SKM-1 treated with dmso at 0.1 percent for 144 hours (cell line): ENCODE data around the gene IGF1R.

ENCODE experiments used
- DNase-seq: peaks from one replicate; lab custom pipeline; 2025; ENCODE audit not compliant: unreplicated experiment; lab: John Stamatoyannopoulos, UW

Gene IGF1R

DNA sequence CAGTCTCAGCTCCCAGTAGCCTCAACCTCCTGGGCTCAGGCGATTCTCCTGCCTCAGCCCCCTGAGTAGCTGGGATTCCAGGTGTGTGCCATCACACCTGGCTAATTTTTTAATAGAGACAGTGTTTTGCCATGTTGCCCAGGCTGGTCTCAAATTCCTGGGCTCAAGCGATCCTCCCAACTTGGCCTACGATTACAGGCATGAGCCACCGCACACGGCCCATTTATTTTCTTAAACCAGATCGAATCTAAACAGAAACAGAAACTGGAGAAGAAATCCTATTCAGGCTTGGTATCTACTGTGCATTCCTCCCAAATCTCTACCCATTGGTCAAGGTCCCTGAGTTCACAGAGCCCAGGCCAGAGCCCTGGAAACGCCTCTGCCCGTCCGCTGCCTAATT is 285.1 kb downstream of the IGF1R start:
- no peak for DNase-seq

- no peak for DNase-seq
Observed at GRCh38 chr15:98935736-98936135, 287.4 kb downstream of the IGF1R start.

DNA sequence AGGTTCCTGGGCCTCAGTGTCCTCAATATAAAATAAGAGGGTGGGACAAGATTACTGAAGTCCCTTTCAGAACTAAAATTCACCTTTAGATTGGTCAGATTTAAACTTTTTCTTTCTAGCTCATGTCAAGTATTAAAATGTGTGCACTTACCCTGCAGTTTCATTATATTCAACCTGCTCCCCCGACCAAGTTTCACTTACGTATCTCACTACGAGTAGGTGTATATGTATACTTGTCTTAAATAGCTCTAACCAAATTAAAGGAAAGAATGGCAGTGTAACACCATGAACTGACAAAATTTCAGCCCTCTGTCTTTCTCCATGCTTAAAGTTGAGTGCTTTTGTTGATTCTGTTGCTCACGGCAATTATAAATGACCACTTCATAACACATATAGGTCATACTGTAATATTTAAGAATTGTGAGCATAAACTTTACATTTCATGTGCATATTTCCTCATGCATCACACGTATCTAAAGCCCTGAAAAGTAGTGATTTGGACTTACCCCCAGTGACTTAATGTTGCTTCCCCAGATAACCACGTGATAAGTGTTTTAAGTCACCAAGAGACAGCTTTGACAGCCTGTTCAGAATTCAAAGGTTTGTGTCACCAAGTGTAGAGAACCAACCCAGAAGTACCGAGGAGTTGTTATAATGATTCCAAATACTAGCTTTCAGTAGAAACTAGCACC is 289.2 kb downstream of the IGF1R start:
- no peak for DNase-seq

DNA sequence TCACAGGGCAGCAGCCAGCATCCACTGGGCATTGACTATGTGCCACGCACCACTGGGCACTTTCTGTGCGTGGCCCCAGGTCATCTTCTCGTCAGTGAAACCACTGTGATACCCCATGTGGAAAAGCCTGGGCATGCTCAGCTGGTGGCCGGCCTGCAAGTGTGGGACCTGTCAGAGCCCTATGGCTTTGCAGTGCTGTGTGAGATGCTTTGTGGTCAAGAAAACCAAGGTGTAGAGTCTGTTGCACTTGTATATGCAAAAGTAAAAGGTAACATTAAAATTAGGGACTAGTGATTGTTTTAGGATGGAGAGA is 289.7 kb downstream of the IGF1R start:
- DNase-seq: no peak

- DNase-seq: no peak
Observed at GRCh38 chr15:98938799-98939198, 290.5 kb downstream of the IGF1R start.

DNA sequence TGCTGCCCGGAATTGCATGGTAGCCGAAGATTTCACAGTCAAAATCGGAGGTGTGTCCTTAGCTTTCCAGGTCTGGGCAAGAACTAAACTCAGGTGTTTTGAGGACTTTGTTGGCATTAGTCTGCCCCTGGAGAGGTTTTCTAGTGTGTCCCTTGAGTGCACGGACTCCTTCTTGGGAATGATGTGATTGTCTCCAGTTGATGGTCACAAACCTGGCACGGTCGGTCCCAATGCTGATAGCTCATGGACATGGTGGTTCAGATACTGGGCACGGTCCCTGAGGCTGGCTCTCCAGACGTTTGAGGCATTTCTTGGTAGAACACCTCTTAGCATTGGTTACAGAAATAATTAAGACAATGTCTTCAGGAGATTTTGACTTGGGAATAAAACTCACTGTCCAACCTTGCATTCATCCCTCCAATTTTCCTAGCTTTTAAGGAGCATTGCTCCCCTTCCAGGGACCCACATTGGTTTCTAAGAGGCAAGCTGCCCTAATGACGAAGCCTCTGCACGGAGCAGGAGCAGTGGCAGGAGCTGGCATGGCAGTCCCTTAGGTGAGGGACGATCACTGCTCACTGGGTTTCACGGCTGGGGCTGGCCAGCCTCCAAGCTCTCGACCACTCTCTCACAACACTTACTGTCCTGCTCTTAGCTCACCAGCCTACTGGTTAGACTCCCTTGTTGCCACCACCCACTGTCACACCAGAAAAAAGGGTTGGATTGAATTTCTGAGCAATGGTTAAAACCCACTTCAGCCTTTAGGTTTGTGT is 291.2 kb downstream of the IGF1R start:
- DNase-seq: no peak

DNA sequence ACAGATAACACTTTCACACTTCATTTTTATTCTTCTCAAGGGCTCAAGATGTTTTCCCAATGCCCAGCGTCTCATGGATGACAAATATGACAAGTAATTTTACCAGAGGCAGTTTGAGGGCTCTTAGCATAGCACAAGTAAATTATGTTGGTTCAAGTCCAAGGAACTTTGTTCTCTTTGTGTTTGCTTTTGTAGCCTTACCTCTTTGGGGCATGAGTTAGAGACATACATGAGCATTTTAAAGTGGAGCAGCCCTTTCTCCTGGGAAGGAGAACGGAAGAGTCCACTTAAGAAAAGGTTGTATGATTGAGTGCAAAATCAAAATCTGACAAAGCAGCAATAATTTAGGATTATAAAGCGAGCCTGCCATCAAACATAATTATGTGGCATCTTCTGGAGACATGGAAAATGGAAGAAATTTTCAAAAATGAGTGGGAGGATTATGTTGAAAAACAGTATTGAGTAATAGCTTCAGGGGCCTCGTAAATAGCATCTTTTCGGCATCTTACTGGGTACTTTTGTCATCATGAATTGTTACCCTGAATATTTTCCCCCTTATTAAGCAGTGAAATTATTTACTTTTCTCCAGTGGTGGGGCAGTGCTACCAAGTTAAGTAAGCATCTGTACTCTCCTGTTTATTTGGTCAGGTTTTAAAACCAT is 293.4 kb downstream of the IGF1R start:
- DNase-seq: no peak

- no peak for DNase-seq
Observed at GRCh38 chr15:98942431-98942830, 294.1 kb downstream of the IGF1R start.

DNA sequence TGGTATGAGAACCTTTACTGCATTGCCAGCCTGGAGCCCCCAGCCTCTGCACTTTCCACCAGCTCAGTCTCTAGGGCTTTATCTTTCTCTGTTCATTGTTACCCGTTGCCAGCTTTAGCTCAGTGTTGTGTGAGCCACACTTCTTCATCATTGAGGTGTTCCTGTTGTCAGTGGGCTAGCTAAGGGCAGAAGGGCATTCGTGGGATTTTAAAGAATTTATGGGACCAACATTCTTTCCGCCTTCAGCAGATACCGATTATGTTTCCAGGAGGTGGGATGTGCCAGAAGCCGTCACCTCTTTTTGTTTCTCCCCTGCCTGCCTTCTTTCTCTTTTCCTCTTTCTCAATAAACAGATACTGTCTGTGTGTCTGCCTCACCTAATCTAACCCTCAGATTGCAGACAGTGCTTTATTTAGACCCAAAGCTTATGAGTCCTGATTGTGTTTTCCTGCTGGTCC is 294.7 kb downstream of the IGF1R start:
- no peak for DNase-seq

- no peak for DNase-seq
Observed at GRCh38 chr15:98943601-98944151, 295.3 kb downstream of the IGF1R start.

DNA sequence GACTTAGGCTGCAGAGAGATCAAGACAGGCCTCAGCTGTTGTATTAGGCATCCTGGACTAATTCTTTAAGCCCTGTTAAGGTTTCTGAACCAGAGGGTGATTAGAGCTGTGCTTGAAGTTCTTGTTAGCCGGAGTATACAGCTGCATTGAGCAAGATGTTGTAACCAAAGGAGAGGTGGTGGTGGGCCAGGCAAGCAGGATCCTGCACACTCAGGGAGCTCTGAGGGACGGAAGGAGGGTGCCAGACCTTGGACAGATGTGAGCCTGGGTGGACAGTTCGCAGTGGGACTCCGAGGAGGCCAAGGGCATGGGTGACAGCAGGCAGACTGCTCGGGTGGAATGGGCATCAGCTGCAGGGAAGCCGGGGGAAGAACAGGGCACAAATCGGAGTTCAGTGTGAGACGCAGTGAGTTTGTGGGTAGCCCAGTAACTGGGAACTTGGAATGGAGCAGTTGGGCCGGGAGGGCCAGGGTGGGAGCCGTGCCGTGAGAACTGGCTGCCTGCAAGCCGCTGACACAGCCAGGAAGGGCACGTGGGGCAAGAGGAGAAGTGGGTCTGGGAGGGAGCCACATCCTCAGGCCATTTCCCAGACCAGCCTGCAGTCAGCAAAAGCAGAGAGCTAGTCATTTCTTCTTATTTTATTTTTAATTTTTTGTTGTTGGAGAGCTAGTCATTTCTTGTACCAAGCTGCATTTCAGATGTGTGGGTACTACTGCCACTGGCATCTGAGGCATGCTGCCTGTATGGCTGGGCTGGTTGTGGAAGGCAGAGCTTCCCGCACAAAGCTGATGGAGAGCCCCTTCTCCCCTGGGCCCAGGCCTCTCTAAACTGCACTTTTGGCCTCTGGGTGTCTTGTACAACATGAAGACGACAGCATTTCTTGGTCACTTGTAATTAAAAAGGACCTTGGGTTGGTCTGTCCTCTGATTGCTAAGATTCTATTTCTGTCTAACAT is 298.2 kb downstream of the IGF1R start:
- DNase-seq: no peak

DNA sequence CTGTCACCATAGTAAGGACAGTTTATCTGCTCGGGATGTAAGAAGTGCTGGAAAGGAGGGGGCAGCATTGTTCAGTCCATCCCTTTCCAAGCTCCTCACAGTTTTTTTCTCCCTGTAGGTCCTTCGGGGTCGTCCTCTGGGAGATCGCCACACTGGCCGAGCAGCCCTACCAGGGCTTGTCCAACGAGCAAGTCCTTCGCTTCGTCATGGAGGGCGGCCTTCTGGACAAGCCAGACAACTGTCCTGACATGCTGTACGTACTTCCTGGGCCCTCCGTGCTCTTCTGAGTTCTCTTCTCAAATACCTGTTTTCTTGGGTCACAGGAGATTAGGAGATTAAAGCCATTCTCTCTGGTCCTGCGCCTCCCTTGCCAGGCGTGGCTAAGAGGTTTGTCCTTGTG is 300.1 kb downstream of the IGF1R start:
- DNase-seq: no peak

GRCh38 chr15:98948941-98949340 is 300.6 kb downstream of the IGF1R start:
- no peak for DNase-seq

GRCh38 chr15:98949624-98950023 is 301.3 kb downstream of the IGF1R start:
- DNase-seq: no peak

GRCh38 chr15:98950248-98950647 is 301.9 kb downstream of the IGF1R start:
- no peak for DNase-seq

GRCh38 chr15:98951004-98951403 is 302.7 kb downstream of the IGF1R start:
- no peak for DNase-seq

GRCh38 chr15:98951493-98952320 is 303.4 kb downstream of the IGF1R start:
- no peak for DNase-seq

GRCh38 chr15:98952381-98952803 is 304.1 kb downstream of the IGF1R start:
- no peak for DNase-seq

GRCh38 chr15:98953000-98953787 is 304.9 kb downstream of the IGF1R start:
- DNase-seq: no peak
